Gastrocnemius medialis (tissue), 4 donors: ENCODE measurements around the gene NANOS3.

Experiments used
- CTCF ChIP-seq, 5 experiments: fragments of 450-650 bp in 3 of 5; fragments of 200-600 bp in 2 of 5; sonication (generic) in 2 of 5; IDR thresholded peaks in 4 of 5; conservative IDR thresholded peaks in 1 of 5; 1 replicate in 4 of 5; 2 replicates in 1 of 5; pipeline ENCODE4 v1.5.1; 2016 to 2019; ENCODE audit warnings: antibody characterized with exemption in 5 of 5, mild to moderate bottlenecking in 3 of 5, moderate library complexity in 3 of 5
- POLR2A ChIP-seq, 2 donors: fragments of 450-650 bp; IDR thresholded peaks; one replicate each; pipeline ENCODE4 v1.6.1; 2017; ENCODE audit warnings: antibody characterized with exemption in 2 of 2, mild to moderate bottlenecking in 2 of 2, moderate library complexity in 2 of 2

- peak in 1 of 5 experiments; percentile 18 for TF ChIP-seq CTCF (IDR thresholded peaks at IDR 0.05 in 4 of 5, conservative IDR thresholded peaks at IDR 0.05 in 1 of 5)
- TF ChIP-seq POLR2A (IDR thresholded peaks at IDR 0.05) = no peak
Observed at GRCh38 chr19:13902993-13903555, 26.1 kb downstream of the NANOS3 start.
